HG02588 (cell line): Measurements from ENCODE around the gene PRL.

Experiments
- ATAC-seq: cut with Tn5 transposase; IDR thresholded peaks from one replicate; pipeline ENCODE4 v1.9.1; 2021; ENCODE audit warnings: mild to moderate bottlenecking, moderate library complexity; ENCODE audit not compliant: unreplicated experiment

PRL gene

DNA sequence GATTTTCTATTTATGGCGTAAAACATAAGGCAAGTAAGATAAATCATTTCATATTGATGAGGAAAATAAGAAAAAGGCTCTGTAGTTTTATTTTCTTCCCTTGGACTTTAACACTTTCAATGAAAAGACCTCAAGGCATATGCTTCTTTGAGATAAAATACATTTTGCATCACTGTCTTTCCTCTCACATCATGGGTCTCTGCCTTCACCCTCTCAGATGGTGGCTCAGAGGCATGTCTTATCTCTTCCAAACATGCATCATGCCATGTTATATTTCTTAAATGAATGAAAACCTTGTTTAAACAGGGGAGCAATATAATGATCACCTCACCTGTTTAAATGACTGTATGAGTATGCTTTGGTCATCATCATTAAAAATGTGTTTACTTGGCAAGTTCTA is 59.3 kb downstream of the PRL start:
- no peak for ATAC-seq
